Suprapubic skin (tissue), 4 donors: ENCODE results near the gene TOPBP1. TPM values are rescaled to one million over a fixed set of nuclear protein-coding genes. Genes with fewer than 3 reads are reported as not detected.
"Not testable (repeated sequence)": the region's sequence is repeated elsewhere in the genome, so short reads cannot be mapped to it uniquely, and the experiment has no call there.

Source experiments
- DNase-seq, 2 donors: peaks; one replicate each; pipeline ENCODE4 v3.0.0-alpha.2; 2019; ENCODE audit warnings: low spot score in 2 of 2
- H3K27ac ChIP-seq: fragments of 200-600 bp; sonication (generic); one replicate; pipeline ENCODE4 v1.5.1; 2019
- H3K27me3 ChIP-seq: fragments of 200-600 bp; sonication (generic); one replicate; pipeline ENCODE4 v1.5.1; 2019
- H3K36me3 ChIP-seq: fragments of 200-600 bp; sonication (generic); one replicate; pipeline ENCODE4 v1.5.1; 2019
- H3K4me1 ChIP-seq: fragments of 200-600 bp; sonication (generic); one replicate; pipeline ENCODE4 v1.5.1; 2019
- H3K4me3 ChIP-seq: fragments of 200-600 bp; sonication (generic); one replicate; pipeline ENCODE4 v1.5.1; 2019; ENCODE audit warnings: mild to moderate bottlenecking
- H3K9me3 ChIP-seq: fragments of 200-600 bp; sonication (generic); one replicate; pipeline ENCODE4 v1.5.1; 2019
- CTCF ChIP-seq, 2 donors: fragments of 200-600 bp in 1 of 2; fragments of 450-650 bp in 1 of 2; sonication (generic) in 1 of 2; IDR thresholded peaks; one replicate each; pipeline ENCODE4 v1.5.1; 2016 to 2019; ENCODE audit warnings: antibody characterized with exemption in 2 of 2, mild to moderate bottlenecking in 1 of 2, moderate library complexity in 1 of 2
- EP300 ChIP-seq: sonication (generic); formaldehyde crosslinking; IDR thresholded peaks from one replicate; pipeline ENCODE4 v1.6.1; 2017; ENCODE audit warnings: antibody characterized with exemption
- POLR2A ChIP-seq, 2 donors: fragments of 450-650 bp; IDR thresholded peaks; one replicate each; pipeline ENCODE4 v1.6.1; 2017; ENCODE audit warnings: antibody characterized with exemption in 2 of 2, mild to moderate bottlenecking in 2 of 2, moderate library complexity in 2 of 2
- POLR2AphosphoS5 ChIP-seq, 3 donors: sonication (generic); formaldehyde crosslinking; IDR thresholded peaks; one replicate each; pipeline ENCODE4 v1.6.1; 2017; ENCODE audit warnings: antibody characterized with exemption in 3 of 3
- WGBS: methylation state at CpG from one replicate; pipeline ENCODE4 v1.1.5; 2018; 5-methylcytosine and 5-hydroxymethylcytosine counted together
- total RNA-seq, 4 donors: library from RNA; depleted of rRNA; stranded (reverse); fragments of >200 nt; gene quantifications; one replicate each; pipeline ENCODE4 v1.1.0, GENCODE V29; 2016

Gene TOPBP1
- total RNA-seq, 4 donors from 2014 or later: 26.3 to 55.8 (median 33.8) TPM

GRCh38 chr3:133691273-133692107 lies 29.7 kb upstream of the TOPBP1 start:
- no peaks in the 10 kb centered on the region for H3K4me1 ChIP-seq
- H3K9me3 ChIP-seq: no peaks in the 10 kb centered on the region
- no peaks in the 10 kb centered on the region for H3K36me3 ChIP-seq
- no peak overlapping the region for H3K27ac ChIP-seq
- no peak for TF ChIP-seq POLR2A (IDR thresholded peaks at IDR 0.05)
- TF ChIP-seq POLR2AphosphoS5 (IDR thresholded peaks at IDR 0.05): no peak
- no peak for TF ChIP-seq CTCF (IDR thresholded peaks at IDR 0.05)
- TF ChIP-seq EP300: no peak
- H3K4me3 ChIP-seq: no peak overlapping the region
- H3K27me3 ChIP-seq: no peaks in the 10 kb centered on the region
- DNase-seq: no peak
- 66% methylated on average over 6 of the region's 6 CpGs for WGBS

- H3K36me3 ChIP-seq, DNase-seq, H3K27ac ChIP-seq, H3K9me3 ChIP-seq, H3K4me1 ChIP-seq, H3K4me3 ChIP-seq: not testable (repeated sequence)
- WGBS: 94% methylated on average over 2 of the region's 2 CpGs
- peaks cover 34% of the 10 kb centered on the region for H3K27me3 ChIP-seq
Measured at GRCh38 chr3:133677993-133678392, 16.3 kb upstream of the TOPBP1 start.

- peaks cover 34% of the 10 kb centered on the region for H3K27me3 ChIP-seq
- no peaks in the 10 kb centered on the region for H3K36me3 ChIP-seq
- H3K4me3 ChIP-seq: no peak overlapping the region
- peaks cover 5% of the 10 kb centered on the region for H3K4me1 ChIP-seq
- TF ChIP-seq EP300: no peak
- no peak for TF ChIP-seq POLR2A (IDR thresholded peaks at IDR 0.05)
- TF ChIP-seq CTCF (IDR thresholded peaks at IDR 0.05): no peak
- no peak for TF ChIP-seq POLR2AphosphoS5 (IDR thresholded peaks at IDR 0.05)
- H3K27ac ChIP-seq: no peak overlapping the region
- DNase-seq: no peak
- H3K9me3 ChIP-seq: no peaks in the 10 kb centered on the region
- 52% methylated on average over 11 of the region's 11 CpGs for WGBS
Measured at GRCh38 chr3:133676336-133677118, 14.8 kb upstream of the TOPBP1 start.

- no peak for DNase-seq
- TF ChIP-seq POLR2AphosphoS5 (IDR thresholded peaks at IDR 0.05) (no peak), CTCF (IDR thresholded peaks at IDR 0.05) (no peak)
- 61% methylated on average over 6 of the region's 6 CpGs for WGBS
- H3K27ac ChIP-seq: no peak overlapping the region
- peaks cover 34% of the 10 kb centered on the region for H3K27me3 ChIP-seq
- H3K36me3 ChIP-seq: no peaks in the 10 kb centered on the region
- H3K4me1 ChIP-seq: peaks cover 5% of the 10 kb centered on the region
- no peaks in the 10 kb centered on the region for H3K9me3 ChIP-seq
- H3K4me3 ChIP-seq: no peak overlapping the region
Measured at GRCh38 chr3:133675631-133676335, 14.0 kb upstream of the TOPBP1 start.

- H3K4me1 ChIP-seq: peaks cover 5% of the 10 kb centered on the region
- TF ChIP-seq POLR2A (IDR thresholded peaks at IDR 0.05): no peak
- no peak for TF ChIP-seq POLR2AphosphoS5 (IDR thresholded peaks at IDR 0.05)
- no peak for TF ChIP-seq EP300
- TF ChIP-seq CTCF (IDR thresholded peaks at IDR 0.05): no peak
- no peak overlapping the region for H3K4me3 ChIP-seq
- no peaks in the 10 kb centered on the region for H3K36me3 ChIP-seq
- DNase-seq: no peak
- no peak overlapping the region for H3K27ac ChIP-seq
- 6% methylated on average over 32 of the region's 47 CpGs for WGBS
- no peaks in the 10 kb centered on the region for H3K9me3 ChIP-seq
- peaks cover 34% of the 10 kb centered on the region for H3K27me3 ChIP-seq
Measured at GRCh38 chr3:133674290-133674919, 12.7 kb upstream of the TOPBP1 start.
